ENCODE data around the gene SOX11. TPM values are rescaled to one million over a fixed set of nuclear protein-coding genes. Genes with fewer than 3 reads are reported as not detected.

The SOX11 gene
- total and polyA plus RNA-seq, 2 of the 8 experiments (the other 6 are each of a cell fraction or from before 2014, with no cell fraction given): 9.0 to 55.6 TPM

DNA sequence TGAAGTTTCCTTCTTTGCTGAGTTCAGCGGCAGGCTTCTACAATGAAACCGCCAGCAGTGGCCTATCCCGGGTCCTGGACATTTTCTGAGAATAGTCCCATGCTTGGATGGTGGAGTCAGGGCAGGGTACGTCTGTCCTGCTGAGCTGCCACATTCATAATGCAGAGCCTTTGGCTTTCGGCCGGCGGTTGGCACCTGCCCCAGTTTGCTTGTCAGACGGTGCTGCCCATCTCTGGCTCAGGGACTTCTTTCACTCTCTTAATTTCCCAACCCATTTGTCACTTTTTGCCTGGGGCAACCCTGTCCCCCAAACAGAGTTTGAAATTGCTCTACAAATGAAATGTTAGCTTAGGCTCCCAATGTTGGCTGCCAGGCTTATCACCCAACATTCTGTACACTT is 57.2 kb downstream of the SOX11 start:
- Histone ChIP-seq H2BK20ac (ENCODE audit: low read length) (no peak overlapping the region), H3K23me2 (ENCODE audit: low read depth, low read length) (no peaks in the 10 kb centered on the region), H2BK15ac (ENCODE audit: low read length) (no peak overlapping the region), H3K79me2 (ENCODE audit: control insufficient read depth in 1 of 2, insufficient read depth in 2 of 2, low read length in 2 of 2) (no peaks in the 10 kb centered on the region), H2AK5ac (ENCODE audit: low read depth, low read length) (no peak overlapping the region), H4K91ac (replicated peaks; ENCODE audit: insufficient read length, low read length) (no peak overlapping the region), H3K14ac (ENCODE audit: insufficient read length) (no peak overlapping the region), H2BK12ac (ENCODE audit: low read depth, low read length) (no peak overlapping the region), H2AFZ (ENCODE audit: low read length) (no peak overlapping the region), H3K4me1 (replicated peaks in 1 of 4; ENCODE audit: control insufficient read depth in 3 of 4, insufficient read depth in 4 of 4, low read length in 3 of 4) (peaks cover 0 to 11% (median 4%) of the 10 kb centered on the region in 4 experiments; a peak in 4 of 7 replicates), H3K23ac (ENCODE audit: insufficient read length) (no peak overlapping the region), H3K79me1 (ENCODE audit: low read depth, low read length) (no peaks in the 10 kb centered on the region), H3K27ac (ENCODE audit: low read depth, low read length) (no peak overlapping the region), H3K18ac (ENCODE audit: extremely low read depth, low read length) (no peak overlapping the region), H3K36me3 (ENCODE audit: control insufficient read depth in 2 of 4, insufficient read depth in 4 of 4, low read length in 3 of 4) (no peaks in the 10 kb centered on the region), H3K4me2 (ENCODE audit: insufficient read depth in 1 of 2, low read depth in 2 of 2, low read length in 2 of 2) (no peak overlapping the region), H4K20me1 (replicated peaks in 1 of 2; ENCODE audit: control insufficient read depth in 1 of 2, insufficient read depth in 2 of 2, low read length in 2 of 2) (no peaks in the 10 kb centered on the region), H2BK5ac (ENCODE audit: low read depth, low read length) (no peak overlapping the region), H3K4ac (replicated peaks; ENCODE audit: insufficient read length, low read depth, low read length) (no peak overlapping the region), H3K56ac (replicated peaks; ENCODE audit: insufficient read length, low read depth, low read length) (no peak overlapping the region), H3K27me3 (replicated peaks in 1 of 4; ENCODE audit: control insufficient read depth in 3 of 4, extremely low read depth in 1 of 4, insufficient read depth in 3 of 4, low read length in 3 of 4) (no peaks in the 10 kb centered on the region), H4K5ac (ENCODE audit: insufficient read length, low read depth, low read length) (no peak overlapping the region), H3K9me3 (ENCODE audit: insufficient read depth in 2 of 2, low read depth in 1 of 2, low read length in 1 of 2) (no peaks in the 10 kb centered on the region), H3K9ac (replicated peaks in 1 of 4; ENCODE audit: extremely low read depth in 1 of 4, low read depth in 3 of 4, low read length in 3 of 4) (no peak overlapping the region), H3K4me3 (ENCODE audit: extremely low read depth in 1 of 4, insufficient read depth in 2 of 4, low read depth in 3 of 4, low read length in 4 of 4) (no peak overlapping the region), H4K8ac (ENCODE audit: extremely low read depth, insufficient read depth, low read length) (no peak overlapping the region), H2BK120ac (replicated peaks; ENCODE audit: low read depth, low read length) (no peak overlapping the region)
- ChIA-PET POLR2A (ENCODE audit: partially characterized antibody) (no interaction called here), CTCF (ENCODE audit: partially characterized antibody) (no interaction called here)
- FAIRE-seq (no peak), DNase-seq (ENCODE audit: low read depth in 1 of 2, low spot score in 2 of 2) (no peak)
- TF ChIP-seq CBX5 (IDR thresholded peaks at IDR 0.05; ENCODE audit: low read depth, low read length): no peak
- TF ChIP-seq HDAC6 (IDR thresholded peaks at IDR 0.05; ENCODE audit: low read depth, low read length): no peak
- no peak for TF ChIP-seq RNF2 (IDR thresholded peaks at IDR 0.05; ENCODE audit: borderline replicate concordance, low read depth, low read length, missing control alignments, poor library complexity, severe bottlenecking)
- WGBS, 2 experiments (ENCODE audit: extremely low coverage in 1 of 2, insufficient coverage in 1 of 2, insufficient read length in 1 of 2, insufficient replicate concordance in 2 of 2, low coverage in 1 of 2, low lambda C conversion rate in 2 of 2, missing lambda C conversion rate in 1 of 2): 90% methylated on average over 8 of the region's 8 CpGs; no CpG with 5 or more reads in 1 of the 2 experiments
